ENCODE data around the gene PRPF31. TPM values are rescaled to one million over a fixed set of nuclear protein-coding genes. Genes with fewer than 3 reads are reported as not detected.

The PRPF31 gene
- total and polyA plus RNA-seq, 2 of the 4 experiments (the other 2 are of a cell fraction), result 65.4 to 66.1 TPM

DNA sequence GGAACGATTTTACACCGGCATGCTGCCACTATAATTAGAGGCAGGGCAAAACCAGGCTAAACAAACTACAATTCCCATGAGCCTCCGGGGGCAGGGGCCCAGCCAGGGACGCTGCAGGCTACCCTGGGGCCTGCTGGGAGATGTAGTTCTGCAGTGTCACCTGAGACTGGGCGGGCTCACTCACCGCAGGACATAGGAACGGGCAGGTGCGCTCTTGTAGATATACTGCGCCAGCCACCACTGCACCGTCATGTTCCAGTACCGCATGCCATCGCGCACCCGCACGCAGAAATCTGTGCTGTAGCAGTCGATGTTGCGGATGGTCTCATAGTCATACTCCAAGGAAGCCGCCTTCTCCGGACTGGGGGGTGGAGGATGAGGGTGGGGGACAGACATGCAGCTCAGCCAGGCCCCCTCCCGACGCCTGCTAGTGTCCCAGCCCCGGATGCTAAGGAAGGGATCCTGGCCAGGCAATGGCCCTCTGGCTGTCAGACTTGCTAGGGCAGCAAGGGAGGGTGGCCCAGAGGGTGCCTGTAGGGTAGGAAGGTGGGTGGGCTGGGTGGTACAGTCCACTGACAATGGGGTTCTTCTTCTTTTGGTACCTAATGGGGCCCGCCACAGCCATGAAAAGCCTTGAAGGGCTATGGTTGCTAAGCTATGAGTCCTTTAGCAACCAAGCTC lies 63.2 kb downstream of the PRPF31 start:
- Histone ChIP-seq H3K9me1 (ENCODE audit: insufficient read depth, low read length) (no peaks in the 10 kb centered on the region), H3K9ac (ENCODE audit: low read depth, low read length) (no peak overlapping the region), H3K14ac (replicated peaks; ENCODE audit: low read depth, low read length) (no peak overlapping the region), H3K27ac (ENCODE audit: insufficient read depth, low read length) (no peak overlapping the region), H3K23ac (ENCODE audit: low read depth, low read length) (no peak overlapping the region), H4K8ac (ENCODE audit: low read depth in 2 of 2, low read length in 2 of 2) (no peak overlapping the region), H2AK9ac (replicated peaks; ENCODE audit: low read depth, low read length, poor library complexity) (no peak overlapping the region), H3K18ac (ENCODE audit: low read depth, low read length) (no peak overlapping the region), H3K36me3 (ENCODE audit: control insufficient read depth, insufficient read depth, low read length) (peaks cover 45% of the 10 kb centered on the region), H2BK5ac (ENCODE audit: low read depth, low read length, poor library complexity, severe bottlenecking) (no peak overlapping the region), H2AFZ (replicated peaks; ENCODE audit: low read length, poor library complexity) (no peak overlapping the region), H3K27me3 (ENCODE audit: control insufficient read depth, insufficient read depth, low read length) (no peaks in the 10 kb centered on the region), H3K4ac (ENCODE audit: low read depth, low read length) (no peak overlapping the region), H4K5ac (ENCODE audit: low read depth, low read length) (no peak overlapping the region), H2BK20ac (ENCODE audit: low read depth, low read length) (no peak overlapping the region), H3K4me2 (ENCODE audit: low read depth, low read length) (no peak overlapping the region), H4K20me1 (ENCODE audit: insufficient read depth, low read length) (peaks cover 9% of the 10 kb centered on the region), H3K79me1 (ENCODE audit: low read depth in 1 of 2, low read length in 2 of 2) (peaks cover 4 to 9% of the 10 kb centered on the region in 2 experiments; a peak in 3 of 4 replicates), H2AK5ac (ENCODE audit: low read depth, low read length) (no peak overlapping the region), H3K9me3 (ENCODE audit: control insufficient read depth, insufficient read depth, low read length) (no peaks in the 10 kb centered on the region), H2BK120ac (ENCODE audit: low read depth, low read length) (no peak overlapping the region), H4K91ac (ENCODE audit: insufficient read depth, low read depth, low read length) (no peak overlapping the region), H3K4me3 (ENCODE audit: insufficient read depth, low read depth, low read length) (no peak overlapping the region), H3K4me1 (ENCODE audit: control insufficient read depth, insufficient read depth, low read length) (no peaks in the 10 kb centered on the region), H3K56ac (ENCODE audit: extremely low read depth, insufficient read depth, low read length) (no peak overlapping the region), H2BK15ac (ENCODE audit: low read depth, low read length) (no peak overlapping the region)
- ATAC-seq (ENCODE audit: low read depth), result peak; percentile 56; the same call in 1 of the 2 replicates
- dilution Hi-C loops (cut with HindIII; ENCODE audit: low sequenced_read_pairs, unreplicated experiment) (no loop called here), intact Hi-C loops (cut with micrococcal nuclease) (no loop called here), in situ Hi-C loops (cut with MboI; ENCODE audit: low sequenced_read_pairs) (no loop called here)
- ChIA-PET POLR2A (ENCODE audit: unreplicated experiment) (no interaction called here), CTCF (no interaction called here)
- DNase-seq, result no peak
- 75% methylated on average over 16 of the region's 23 CpGs; no CpG with 5 or more reads in 1 of the 2 experiments for WGBS, 2 experiments (ENCODE audit: extremely low coverage in 2 of 2, insufficient read length in 1 of 2)
- no TSS peak for BruUV-seq (replicated peaks)
- TF ChIP-seq, protein P1, sequence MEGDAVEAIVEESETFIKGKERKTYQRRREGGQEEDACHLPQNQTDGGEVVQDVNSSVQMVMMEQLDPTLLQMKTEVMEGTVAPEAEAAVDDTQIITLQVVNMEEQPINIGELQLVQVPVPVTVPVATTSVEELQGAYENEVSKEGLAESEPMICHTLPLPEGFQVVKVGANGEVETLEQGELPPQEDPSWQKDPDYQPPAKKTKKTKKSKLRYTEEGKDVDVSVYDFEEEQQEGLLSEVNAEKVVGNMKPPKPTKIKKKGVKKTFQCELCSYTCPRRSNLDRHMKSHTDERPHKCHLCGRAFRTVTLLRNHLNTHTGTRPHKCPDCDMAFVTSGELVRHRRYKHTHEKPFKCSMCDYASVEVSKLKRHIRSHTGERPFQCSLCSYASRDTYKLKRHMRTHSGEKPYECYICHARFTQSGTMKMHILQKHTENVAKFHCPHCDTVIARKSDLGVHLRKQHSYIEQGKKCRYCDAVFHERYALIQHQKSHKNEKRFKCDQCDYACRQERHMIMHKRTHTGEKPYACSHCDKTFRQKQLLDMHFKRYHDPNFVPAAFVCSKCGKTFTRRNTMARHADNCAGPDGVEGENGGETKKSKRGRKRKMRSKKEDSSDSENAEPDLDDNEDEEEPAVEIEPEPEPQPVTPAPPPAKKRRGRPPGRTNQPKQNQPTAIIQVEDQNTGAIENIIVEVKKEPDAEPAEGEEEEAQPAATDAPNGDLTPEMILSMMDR (conservative IDR thresholded peaks at IDR 0.05; ENCODE audit: low read depth, low read length), result no peak
- no peak for TF ChIP-seq RCOR1 (IDR thresholded peaks at IDR 0.05; ENCODE audit: insufficient replicate concordance, low read length)
- no peak for TF ChIP-seq BHLHE40 (IDR thresholded peaks at IDR 0.05; ENCODE audit: low read depth, low read length)
- no peak for TF ChIP-seq NFE2L2 (IDR thresholded peaks at IDR 0.05; ENCODE audit: low read depth, low read length)
- TF ChIP-seq FOS (IDR thresholded peaks at IDR 0.05; ENCODE audit: low read depth, low read length), result no peak
- TF ChIP-seq, protein P2, sequence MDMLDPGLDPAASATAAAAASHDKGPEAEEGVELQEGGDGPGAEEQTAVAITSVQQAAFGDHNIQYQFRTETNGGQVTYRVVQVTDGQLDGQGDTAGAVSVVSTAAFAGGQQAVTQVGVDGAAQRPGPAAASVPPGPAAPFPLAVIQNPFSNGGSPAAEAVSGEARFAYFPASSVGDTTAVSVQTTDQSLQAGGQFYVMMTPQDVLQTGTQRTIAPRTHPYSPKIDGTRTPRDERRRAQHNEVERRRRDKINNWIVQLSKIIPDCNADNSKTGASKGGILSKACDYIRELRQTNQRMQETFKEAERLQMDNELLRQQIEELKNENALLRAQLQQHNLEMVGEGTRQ (IDR thresholded peaks at IDR 0.05; ENCODE audit: low read depth, low read length), result no peak
- TF ChIP-seq MXI1 (IDR thresholded peaks at IDR 0.05; ENCODE audit: borderline replicate concordance, low read depth, low read length), result no peak
- no peak for TF ChIP-seq SMC3 (IDR thresholded peaks at IDR 0.05; ENCODE audit: low read depth, low read length)
- TF ChIP-seq RFX5 (IDR thresholded peaks at IDR 0.05; ENCODE audit: low read depth, low read length), result no peak
- TF ChIP-seq, protein P3, sequence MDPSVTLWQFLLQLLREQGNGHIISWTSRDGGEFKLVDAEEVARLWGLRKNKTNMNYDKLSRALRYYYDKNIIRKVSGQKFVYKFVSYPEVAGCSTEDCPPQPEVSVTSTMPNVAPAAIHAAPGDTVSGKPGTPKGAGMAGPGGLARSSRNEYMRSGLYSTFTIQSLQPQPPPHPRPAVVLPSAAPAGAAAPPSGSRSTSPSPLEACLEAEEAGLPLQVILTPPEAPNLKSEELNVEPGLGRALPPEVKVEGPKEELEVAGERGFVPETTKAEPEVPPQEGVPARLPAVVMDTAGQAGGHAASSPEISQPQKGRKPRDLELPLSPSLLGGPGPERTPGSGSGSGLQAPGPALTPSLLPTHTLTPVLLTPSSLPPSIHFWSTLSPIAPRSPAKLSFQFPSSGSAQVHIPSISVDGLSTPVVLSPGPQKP (IDR thresholded peaks at IDR 0.05; ENCODE audit: borderline replicate concordance, low read depth, low read length), result no peak
- TF ChIP-seq RAD21 (IDR thresholded peaks at IDR 0.05; ENCODE audit: low read length), result no peak
- TF ChIP-seq POLR2A (IDR thresholded peaks at IDR 0.05; ENCODE audit: low read depth, low read length), result no peak
- no peak for TF ChIP-seq CHD1 (IDR thresholded peaks at IDR 0.05; ENCODE audit: low read depth, low read length)
- no peak for TF ChIP-seq MAFK (IDR thresholded peaks at IDR 0.05; ENCODE audit: low read depth, low read length)
- TF ChIP-seq CEBPB (IDR thresholded peaks at IDR 0.05; ENCODE audit: low read depth, low read length), result no peak
- no peak for TF ChIP-seq MAZ (IDR thresholded peaks at IDR 0.05; ENCODE audit: borderline replicate concordance, low read depth, low read length)
